GM10266 (cell line): ENCODE measurements around the gene SULT1E1.

Source experiments
- DNase-seq: peaks from one replicate; pipeline ENCODE4 v3.0.0; 2012; ENCODE audit errors: extremely low spot score
- CTCF ChIP-seq: IDR thresholded peaks from 2 replicates; pipeline ENCODE4 v1.5.1; 2012; ENCODE audit warnings: mild to moderate bottlenecking, low read depth; ENCODE audit not compliant: control insufficient read depth, insufficient read depth; ENCODE audit errors: missing control alignments

Gene SULT1E1

GRCh38 chr4:69860052-69860451, at the start of gene SULT1E1:
TSS of gene SULT1E1 (minus strand) at chr4:69860145. CDS start at chr4:69857644, 2,501 bp downstream.
- no peak for DNase-seq

GRCh38 chr4:69909195-69909594, 49.2 kb upstream of the SULT1E1 start:
- TF ChIP-seq CTCF = no peak
- no peak for DNase-seq

More at GRCh38 chr4:69860052-69860451, at the start of gene SULT1E1:
- no peak for TF ChIP-seq CTCF

GRCh38 chr4:69907151-69907550, 47.2 kb upstream of the SULT1E1 start:
- no peak for TF ChIP-seq CTCF
- no peak for DNase-seq

- DNase-seq = no peak
- peak; percentile 21 for TF ChIP-seq CTCF
These were observed 36.7 kb upstream of the SULT1E1 start for GRCh38 chr4:69896530-69897116.

- no peak for DNase-seq
- no peak for TF ChIP-seq CTCF
These were observed 34.8 kb upstream of the SULT1E1 start for GRCh38 chr4:69894721-69895120.

- no peak for TF ChIP-seq CTCF
- DNase-seq = no peak
These were observed 34.2 kb upstream of the SULT1E1 start for GRCh38 chr4:69894186-69894585.

- DNase-seq = no peak
- TF ChIP-seq CTCF = no peak
These were observed 28.4 kb upstream of the SULT1E1 start for GRCh38 chr4:69888336-69888735.
